Brain microvascular endothelial cell (primary cell): ENCODE measurements around the gene POLD2.
"Not testable (repeated sequence)": the region's sequence is repeated elsewhere in the genome, so short reads cannot be mapped to it uniquely, and the experiment has no call there.

Experiments
- DNase-seq: peaks from one replicate; pipeline ENCODE4 v3.0.0-alpha.2; 2020
- H3K27ac ChIP-seq: fragments of 250-450 bp; sonication (Bioruptor Pico); 2 replicates; pipeline ENCODE4 v1.5.1; 2020; ENCODE audit warnings: mild to moderate bottlenecking, moderate library complexity
- H3K27me3 ChIP-seq: fragments of 250-450 bp; sonication (Bioruptor Pico); replicated peaks from 2 replicates; pipeline ENCODE4 v1.5.1; 2020; ENCODE audit warnings: mild to moderate bottlenecking
- H3K36me3 ChIP-seq: fragments of 250-450 bp; sonication (Bioruptor Pico); replicated peaks from 2 replicates; pipeline ENCODE4 v1.5.1; 2020; ENCODE audit warnings: mild to moderate bottlenecking
- H3K4me3 ChIP-seq: 2 replicates; pipeline ENCODE4 v1.5.1; 2011; ENCODE audit warnings: low read depth, mild to moderate bottlenecking, control low read depth, low read length, moderate library complexity
- CTCF ChIP-seq: IDR thresholded peaks from 2 replicates; pipeline ENCODE4 v1.5.1; 2011; ENCODE audit warnings: low read depth, mild to moderate bottlenecking, moderate library complexity, low read length, control low read depth, inconsistent platforms; ENCODE audit errors: missing control alignments
- in situ Hi-C: cut with HindIII; loops from 2 replicates; pipeline ENCODE4 v1.10.0; 2017; ENCODE audit warnings: low sequenced_read_pairs, low pct_ligation_motif_present

POLD2 gene

GRCh38 chr7:44123190-44124003 lies at the start of gene POLD2:
POLD2 (minus strand) TSS chr7:44123548; CDS start chr7:44122053, 1,495 bp downstream.
- Histone ChIP-seq H3K4me3 (peak within 1 kb of the TSS; percentile 78), H3K36me3 (peaks cover 14% of the 10 kb centered on the region), H3K27me3 (no peaks in the 10 kb centered on the region), H3K27ac (peak within 1 kb of the TSS; percentile 85)
- in situ Hi-C loops: no loop called here
- peak; percentile 95 for DNase-seq
- no peak for TF ChIP-seq CTCF

GRCh38 chr7:44172803-44173424 lies 49.6 kb upstream of the POLD2 start:
- in situ Hi-C loops: no loop called here
- no peak overlapping the region for H3K4me3 ChIP-seq
- TF ChIP-seq CTCF: no peak
- no peak for DNase-seq
- no peak overlapping the region for H3K27ac ChIP-seq
- no peaks in the 10 kb centered on the region for H3K36me3 ChIP-seq
- H3K27me3 ChIP-seq: no peaks in the 10 kb centered on the region

GRCh38 chr7:44172352-44172751 lies 49.0 kb upstream of the POLD2 start:
- no peaks in the 10 kb centered on the region for H3K27me3 ChIP-seq
- H3K36me3 ChIP-seq: no peaks in the 10 kb centered on the region
- DNase-seq: no peak
- in situ Hi-C loops: no loop called here
- no peak for TF ChIP-seq CTCF
- no peak overlapping the region for H3K27ac ChIP-seq
- H3K4me3 ChIP-seq: no peak overlapping the region

- H3K27ac ChIP-seq, in situ Hi-C loops, H3K4me3 ChIP-seq, H3K27me3 ChIP-seq, DNase-seq, H3K36me3 ChIP-seq: not testable (repeated sequence)
Observed at GRCh38 chr7:44171901-44172300, 48.6 kb upstream of the POLD2 start.

- Histone ChIP-seq H3K36me3 (no peaks in the 10 kb centered on the region), H3K27me3 (no peaks in the 10 kb centered on the region), H3K4me3 (no peak overlapping the region), H3K27ac (no peak overlapping the region)
- no peak for TF ChIP-seq CTCF
- in situ Hi-C loops: no loop called here
- no peak for DNase-seq
Observed at GRCh38 chr7:44167920-44168319, 44.6 kb upstream of the POLD2 start.

GRCh38 chr7:44163591-44163990 lies 40.2 kb upstream of the POLD2 start:
- Histone ChIP-seq H3K4me3 (no peak overlapping the region), H3K27me3 (no peaks in the 10 kb centered on the region), H3K36me3 (no peaks in the 10 kb centered on the region), H3K27ac (no peak overlapping the region)
- peak; percentile 71 for DNase-seq
- in situ Hi-C loops: no loop called here
- TF ChIP-seq CTCF: no peak
